WTC11 (cell line): ENCODE results near the gene AJAP1. TPM values are rescaled to one million over a fixed set of nuclear protein-coding genes. Genes with fewer than 3 reads are reported as not detected.

ENCODE experiments used
- ATAC-seq: fragments of 200-7000 bp; cut with Tn5 transposase; 2 replicates; pipeline ENCODE4 v1.10.0; 2021; ENCODE audit warnings: mild to moderate bottlenecking, moderate library complexity
- CTCF ChIA-PET: fragments of 300-600 bp; sonication (Branson Sonifier 250); formaldehyde crosslinking; loops from one replicate; lab custom pipeline; 2021; ENCODE audit warnings: antibody characterized with exemption; lab: Charles Lee
- POLR2A ChIA-PET: fragments of 350-600 bp; sonication (Branson Sonifier 250); formaldehyde crosslinking; loops from one replicate; lab custom pipeline; 2021; ENCODE audit warnings: antibody characterized with exemption; lab: Charles Lee
- DNase-seq: peaks from one replicate; pipeline ENCODE4 v3.0.0; 2021; ENCODE audit warnings: low spot score
- H3K27ac Mint-ChIP-seq: 2 replicates; pipeline ENCODE4 v1.8.0; 2021; ENCODE audit warnings: mixed read lengths
- H3K27me3 Mint-ChIP-seq: 2 replicates; pipeline ENCODE4 v1.8.0; 2021; ENCODE audit warnings: low read depth, mild to moderate bottlenecking, moderate library complexity, mixed read lengths
- H3K36me3 Mint-ChIP-seq: 2 replicates; pipeline ENCODE4 v1.8.0; 2021; ENCODE audit warnings: mixed read lengths
- H3K4me1 Mint-ChIP-seq: 2 replicates; pipeline ENCODE4 v1.8.0; 2022; ENCODE audit warnings: mixed read lengths
- H3K4me3 Mint-ChIP-seq: 2 replicates; pipeline ENCODE4 v1.8.0; 2021; ENCODE audit warnings: mild to moderate bottlenecking, moderate library complexity, mixed read lengths
- H3K9me3 Mint-ChIP-seq: 2 replicates; pipeline ENCODE4 v1.8.0; 2021; ENCODE audit warnings: mixed read lengths
- CBFB ChIP-seq: sonication (generic); formaldehyde crosslinking; IDR thresholded peaks from 2 replicates; pipeline ENCODE4 v1.8.1; 2022; ENCODE audit warnings: mild to moderate bottlenecking, low read depth, missing genetic modification reagents
- CREM ChIP-seq: sonication (generic); formaldehyde crosslinking; IDR thresholded peaks from 2 replicates; pipeline ENCODE4 v1.8.1; 2022; ENCODE audit warnings: mild to moderate bottlenecking, missing genetic modification reagents, moderate library complexity
- E2F4 ChIP-seq: sonication (generic); formaldehyde crosslinking; IDR thresholded peaks from 2 replicates; pipeline ENCODE4 v1.8.1; 2022; ENCODE audit warnings: low read depth, mild to moderate bottlenecking, moderate library complexity, missing genetic modification reagents, borderline replicate concordance
- FOXK1 ChIP-seq: sonication (generic); formaldehyde crosslinking; IDR thresholded peaks from 2 replicates; pipeline ENCODE4 v1.8.0; 2022; ENCODE audit warnings: mild to moderate bottlenecking, moderate library complexity, missing genetic modification reagents
- FOXP1 ChIP-seq: sonication (generic); formaldehyde crosslinking; IDR thresholded peaks from 2 replicates; pipeline ENCODE4 v1.8.0; 2022; ENCODE audit warnings: missing genetic modification reagents, mild to moderate bottlenecking, moderate library complexity, borderline replicate concordance
- HMGXB4 ChIP-seq: sonication (generic); formaldehyde crosslinking; IDR thresholded peaks from 2 replicates; pipeline ENCODE4 v1.8.1; 2023; ENCODE audit warnings: mild to moderate bottlenecking, moderate library complexity, missing genetic modification reagents
- NFATC4 ChIP-seq: fragments of 250-450 bp; sonication (Bioruptor Pico); IDR thresholded peaks from 2 replicates; pipeline ENCODE4 v1.9.0; 2021; ENCODE audit warnings: mild to moderate bottlenecking
- NFYB ChIP-seq: sonication (generic); formaldehyde crosslinking; conservative IDR thresholded peaks from 2 replicates; pipeline ENCODE4 v1.8.0; 2022; ENCODE audit warnings: low read depth, missing genetic modification reagents
- SMAD3 ChIP-seq: sonication (generic); formaldehyde crosslinking; IDR thresholded peaks from 2 replicates; pipeline ENCODE4 v1.8.0; 2022; ENCODE audit warnings: missing genetic modification reagents, mild to moderate bottlenecking, borderline replicate concordance
- TCF7 ChIP-seq: sonication (generic); formaldehyde crosslinking; IDR thresholded peaks from 2 replicates; pipeline ENCODE4 v1.8.0; 2022; ENCODE audit warnings: mild to moderate bottlenecking, low read depth, missing genetic modification reagents, moderate library complexity
- TEAD4 ChIP-seq: sonication (generic); formaldehyde crosslinking; IDR thresholded peaks from 2 replicates; pipeline ENCODE4 v1.8.0; 2022; ENCODE audit warnings: mild to moderate bottlenecking, missing genetic modification reagents
- ZNF317 ChIP-seq: sonication (generic); formaldehyde crosslinking; IDR thresholded peaks from 2 replicates; pipeline ENCODE4 v1.8.1; 2023; ENCODE audit warnings: low read depth, mild to moderate bottlenecking, moderate library complexity, missing genetic modification reagents, borderline replicate concordance
- ZNF532 ChIP-seq: fragments of 250-450 bp; sonication (Bioruptor Pico); IDR thresholded peaks from 2 replicates; pipeline ENCODE4 v1.9.0; 2021; ENCODE audit warnings: mild to moderate bottlenecking, borderline replicate concordance
- ZSCAN18 ChIP-seq: fragments of 250-450 bp; sonication (Bioruptor Pico); IDR thresholded peaks from 2 replicates; pipeline ENCODE4 v2.1.2; 2022; ENCODE audit warnings: mild to moderate bottlenecking, moderate library complexity
- total RNA-seq: library from RNA; stranded (reverse); gene quantifications from 3 replicates; pipeline ENCODE4 v1.2.3, GENCODE V29; 2021
- TF ChIP-seq, protein P1 (sequence below): fragments of 250-450 bp; sonication (Bioruptor Pico); IDR thresholded peaks from 2 replicates; pipeline ENCODE4 v1.9.0; 2021; ENCODE audit warnings: mild to moderate bottlenecking
- TF ChIP-seq, protein P2 (sequence below): sonication (generic); formaldehyde crosslinking; IDR thresholded peaks from 2 replicates; pipeline ENCODE4 v1.8.1; 2022; ENCODE audit warnings: low read depth, missing genetic modification reagents, borderline replicate concordance

Gene AJAP1
- total RNA-seq, 1 experiment from 2014 or later, result 2.1 TPM

- TF ChIP-seq ZNF317 (CRISPR knock-in tag) (no peak), TCF7 (CRISPR knock-in tag) (no peak), E2F4 (CRISPR knock-in tag) (no peak)
Observed at GRCh38 chr1:4796161-4797015, 142.0 kb downstream of the AJAP1 start (continued).

GRCh38 chr1:4797016-4797410 lies 142.6 kb downstream of the AJAP1 start:
- ChIA-PET CTCF (no interaction called here), POLR2A (no interaction called here)
- DNase-seq, result no peak
- Mint-ChIP-seq H3K9me3 (peaks cover 78% of the 10 kb centered on the region), H3K27ac (no peak overlapping the region), H3K27me3 (peaks cover 10% of the 10 kb centered on the region), H3K4me3 (no peak overlapping the region), H3K4me1 (no peaks in the 10 kb centered on the region), H3K36me3 (peaks cover 63% of the 10 kb centered on the region)
- TF ChIP-seq SMAD3 (no peak), CREM (CRISPR knock-in tag) (no peak), ZSCAN18 (CRISPR knock-in tag) (no peak), NFATC4 (CRISPR knock-in tag) (no peak), HMGXB4 (no peak), ZNF532 (no peak), FOXP1 (CRISPR knock-in tag) (no peak), FOXK1 (no peak), NFYB (CRISPR knock-in tag) (no peak), E2F4 (CRISPR knock-in tag) (no peak), CBFB (CRISPR knock-in tag) (no peak), TEAD4 (CRISPR knock-in tag) (no peak)
- TF ChIP-seq, protein P1, sequence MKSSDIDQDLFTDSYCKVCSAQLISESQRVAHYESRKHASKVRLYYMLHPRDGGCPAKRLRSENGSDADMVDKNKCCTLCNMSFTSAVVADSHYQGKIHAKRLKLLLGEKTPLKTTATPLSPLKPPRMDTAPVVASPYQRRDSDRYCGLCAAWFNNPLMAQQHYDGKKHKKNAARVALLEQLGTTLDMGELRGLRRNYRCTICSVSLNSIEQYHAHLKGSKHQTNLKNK (CRISPR knock-in tag), result no peak
- TF ChIP-seq, protein P2, sequence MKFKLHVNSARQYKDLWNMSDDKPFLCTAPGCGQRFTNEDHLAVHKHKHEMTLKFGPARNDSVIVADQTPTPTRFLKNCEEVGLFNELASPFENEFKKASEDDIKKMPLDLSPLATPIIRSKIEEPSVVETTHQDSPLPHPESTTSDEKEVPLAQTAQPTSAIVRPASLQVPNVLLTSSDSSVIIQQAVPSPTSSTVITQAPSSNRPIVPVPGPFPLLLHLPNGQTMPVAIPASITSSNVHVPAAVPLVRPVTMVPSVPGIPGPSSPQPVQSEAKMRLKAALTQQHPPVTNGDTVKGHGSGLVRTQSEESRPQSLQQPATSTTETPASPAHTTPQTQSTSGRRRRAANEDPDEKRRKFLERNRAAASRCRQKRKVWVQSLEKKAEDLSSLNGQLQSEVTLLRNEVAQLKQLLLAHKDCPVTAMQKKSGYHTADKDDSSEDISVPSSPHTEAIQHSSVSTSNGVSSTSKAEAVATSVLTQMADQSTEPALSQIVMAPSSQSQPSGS (CRISPR knock-in tag), result no peak
- no peak for ATAC-seq
